H1 (cell line): ENCODE data around the gene ADAMTS17. TPM values are rescaled to one million over a fixed set of nuclear protein-coding genes. Genes with fewer than 3 reads are reported as not detected.

Experiments used
- CTCF ChIA-PET: fragments of 300-600 bp; sonication (Branson Sonifier 250); formaldehyde crosslinking; loops from one replicate; lab custom pipeline; 2021; ENCODE audit not compliant: partially characterized antibody; lab: Charles Lee
- POLR2A ChIA-PET: fragments of 300-600 bp; sonication (Branson Sonifier 250); formaldehyde crosslinking; loops from one replicate; lab custom pipeline; 2021; ENCODE audit warnings: inconsistent platforms; ENCODE audit not compliant: partially characterized antibody; lab: Charles Lee
- DNase-seq, 2 experiments: peaks; one replicate each; pipeline versions ENCODE4 v3.0.0 to v3.0.0-alpha.2; 2010 to 2022; ENCODE audit warnings: low spot score in 2 of 2, low read depth in 1 of 2, mixed read lengths in 1 of 2
- FAIRE-seq: peaks from 2 replicates; lab custom pipeline; 2011; peaks lifted over from hg19 to GRCh38; lab: Jason Lieb, UNC
- H2AFZ ChIP-seq: 2 replicates; pipeline ENCODE4 v1.8.1; 2012; ENCODE audit warnings: low read length, inconsistent platforms
- H2AK5ac ChIP-seq: 2 replicates; pipeline ENCODE4 v1.6.1; 2013; ENCODE audit warnings: low read depth, low read length
- H2BK120ac ChIP-seq: replicated peaks from 2 replicates; pipeline ENCODE3; 2013; ENCODE audit warnings: low read depth, low read length, inconsistent platforms
- H2BK12ac ChIP-seq: 2 replicates; pipeline ENCODE4 v1.6.1; 2013; ENCODE audit warnings: low read depth, low read length
- H2BK15ac ChIP-seq: 2 replicates; pipeline ENCODE4 v1.6.1; 2013; ENCODE audit warnings: low read length
- H2BK20ac ChIP-seq: 2 replicates; pipeline ENCODE4 v1.6.1; 2013; ENCODE audit warnings: low read length
- H2BK5ac ChIP-seq: 2 replicates; pipeline ENCODE4 v1.6.1; 2013; ENCODE audit warnings: low read depth, low read length
- H3K14ac ChIP-seq: 2 replicates; pipeline ENCODE4 v1.6.1; 2013; ENCODE audit warnings: inconsistent platforms; ENCODE audit not compliant: insufficient read length
- H3K18ac ChIP-seq: 2 replicates; pipeline ENCODE4 v1.6.1; 2013; ENCODE audit warnings: low read length; ENCODE audit errors: extremely low read depth
- H3K23ac ChIP-seq: 2 replicates; pipeline ENCODE4 v1.6.1; 2013; ENCODE audit warnings: inconsistent platforms; ENCODE audit not compliant: insufficient read length
- H3K23me2 ChIP-seq: 2 replicates; pipeline ENCODE4 v1.6.1; 2013; ENCODE audit warnings: low read depth, low read length
- H3K27ac ChIP-seq: 2 replicates; pipeline ENCODE4 v1.6.1; 2011; ENCODE audit warnings: low read depth, low read length, inconsistent platforms
- H3K27me3 ChIP-seq, 4 experiments: replicated peaks in 1 of 4; 1 replicate in 1 of 4; 2 replicates in 3 of 4; pipeline versions ENCODE4 v1.6.1 to v1.8.1; 2011 to 2013; ENCODE audit warnings: low read length in 3 of 4, mild to moderate bottlenecking in 3 of 4, inconsistent platforms in 2 of 4, mixed read lengths in 2 of 4, moderate library complexity in 1 of 4; ENCODE audit not compliant: control insufficient read depth in 3 of 4, insufficient read depth in 3 of 4; ENCODE audit errors: extremely low read depth in 1 of 4
- H3K36me3 ChIP-seq, 4 experiments: 2 replicates each; pipeline versions ENCODE4 v1.6.1 to v1.8.1; 2011 to 2013; ENCODE audit warnings: mild to moderate bottlenecking in 4 of 4, low read length in 3 of 4, moderate library complexity in 2 of 4, control low read depth in 1 of 4, inconsistent platforms in 1 of 4; ENCODE audit not compliant: insufficient read depth in 4 of 4, control insufficient read depth in 2 of 4
- H3K4ac ChIP-seq: replicated peaks from 2 replicates; pipeline ENCODE3; 2013; ENCODE audit warnings: low read length, low read depth, mixed read lengths, inconsistent platforms; ENCODE audit not compliant: insufficient read length
- H3K4me1 ChIP-seq, 4 experiments: replicated peaks in 1 of 4; 1 replicate in 1 of 4; 2 replicates in 3 of 4; pipeline versions ENCODE4 v1.6.1 to v1.8.1; 2011 to 2013; ENCODE audit warnings: low read length in 3 of 4, inconsistent platforms in 2 of 4, mixed read lengths in 1 of 4; ENCODE audit not compliant: insufficient read depth in 4 of 4, control insufficient read depth in 3 of 4
- H3K4me2 ChIP-seq, 2 experiments: 2 replicates each; pipeline versions ENCODE4 v1.6.1 to v1.8.1; 2011 to 2013; ENCODE audit warnings: low read depth in 2 of 2, low read length in 2 of 2, control low read depth in 1 of 2, inconsistent platforms in 1 of 2, mild to moderate bottlenecking in 1 of 2; ENCODE audit not compliant: insufficient read depth in 1 of 2
- H3K4me3 ChIP-seq, 4 experiments: fragments of 200-600, 300-600 bp in 1 of 4; sonication (generic), shearing (Covaris generic), sonication (Bioruptor Twin) in 1 of 4; 2 replicates each; pipeline versions ENCODE4 v1.5.1 to v1.8.1; 2011 to 2016; ENCODE audit warnings: low read length in 4 of 4, low read depth in 3 of 4, control low read depth in 2 of 4, inconsistent platforms in 2 of 4, mild to moderate bottlenecking in 2 of 4, mixed read lengths in 1 of 4, moderate library complexity in 1 of 4; ENCODE audit not compliant: insufficient read depth in 2 of 4; ENCODE audit errors: extremely low read depth in 1 of 4
- H3K56ac ChIP-seq: replicated peaks from 2 replicates; pipeline ENCODE3; 2013; ENCODE audit warnings: low read depth, mild to moderate bottlenecking, mixed read lengths, low read length, inconsistent platforms; ENCODE audit not compliant: insufficient read length
- H3K79me1 ChIP-seq: 2 replicates; pipeline ENCODE4 v1.6.1; 2013; ENCODE audit warnings: low read depth, low read length, control low read depth
- H3K79me2 ChIP-seq, 2 experiments: 2 replicates each; pipeline versions ENCODE4 v1.6.1 to v1.8.1; 2012 to 2013; ENCODE audit warnings: low read length in 2 of 2, mild to moderate bottlenecking in 2 of 2, inconsistent platforms in 1 of 2; ENCODE audit not compliant: insufficient read depth in 2 of 2, control insufficient read depth in 1 of 2
- H3K9ac ChIP-seq, 4 experiments: replicated peaks in 1 of 4; 1 replicate in 1 of 4; 2 replicates in 3 of 4; pipeline versions ENCODE4 v1.6.1 to v1.8.1; 2011 to 2013; ENCODE audit warnings: low read depth in 3 of 4, low read length in 3 of 4, control low read depth in 2 of 4, mild to moderate bottlenecking in 2 of 4, moderate library complexity in 2 of 4, inconsistent platforms in 1 of 4; ENCODE audit errors: extremely low read depth in 1 of 4
- H3K9me3 ChIP-seq, 2 experiments: 2 replicates each; pipeline versions ENCODE4 v1.6.1 to v1.8.1; 2012 to 2013; ENCODE audit warnings: mild to moderate bottlenecking in 2 of 2, moderate library complexity in 2 of 2, control low read depth in 1 of 2, inconsistent platforms in 1 of 2, low read depth in 1 of 2, low read length in 1 of 2, mixed read lengths in 1 of 2; ENCODE audit not compliant: insufficient read depth in 2 of 2
- H4K20me1 ChIP-seq, 2 experiments: replicated peaks in 1 of 2; 2 replicates each; pipeline versions ENCODE3 to v1.8.1; 2011 to 2013; ENCODE audit warnings: inconsistent platforms in 2 of 2, low read length in 2 of 2, mild to moderate bottlenecking in 1 of 2; ENCODE audit not compliant: insufficient read depth in 2 of 2, control insufficient read depth in 1 of 2
- H4K5ac ChIP-seq: 2 replicates; pipeline ENCODE4 v1.6.1; 2013; ENCODE audit warnings: low read length, low read depth, mixed read lengths, inconsistent platforms; ENCODE audit not compliant: insufficient read length
- H4K8ac ChIP-seq: 2 replicates; pipeline ENCODE4 v1.8.0; 2013; ENCODE audit warnings: mild to moderate bottlenecking, moderate library complexity, low read length, inconsistent platforms; ENCODE audit not compliant: insufficient read depth; ENCODE audit errors: extremely low read depth
- H4K91ac ChIP-seq: replicated peaks from 2 replicates; pipeline ENCODE3; 2013; ENCODE audit warnings: low read length, mixed read lengths, inconsistent platforms; ENCODE audit not compliant: insufficient read length
- ATF3 ChIP-seq: IDR thresholded peaks from 2 replicates; pipeline ENCODE4 v1.6.1; 2011; ENCODE audit warnings: low read depth, mild to moderate bottlenecking, low read length; ENCODE audit not compliant: insufficient read depth
- BCL11A ChIP-seq, 2 experiments: IDR thresholded peaks; one replicate each; pipeline ENCODE4 v1.6.1; 2011; ENCODE audit warnings: low read depth in 2 of 2, low read length in 2 of 2, mild to moderate bottlenecking in 2 of 2
- CBX5 ChIP-seq: fragments of 300-800, 300-1000 bp; sonication (generic); IDR thresholded peaks from 2 replicates; pipeline ENCODE4 v1.7.1; 2016; ENCODE audit warnings: antibody characterized with exemption, low read length, low read depth
- CBX8 ChIP-seq: fragments of 300-800, 300-1000 bp; sonication (generic); IDR thresholded peaks from 2 replicates; pipeline ENCODE4 v1.7.1; 2016; ENCODE audit warnings: low read depth, low read length, borderline replicate concordance
- CHD2 ChIP-seq: IDR thresholded peaks from 2 replicates; pipeline ENCODE4 v1.6.1; 2012; ENCODE audit warnings: low read length, improper control_type of control experiment
- EZH2 ChIP-seq: fragments of 200-600 bp; sonication (generic); IDR thresholded peaks from 2 replicates; pipeline ENCODE4 v1.7.1; 2012; ENCODE audit warnings: low read depth, mild to moderate bottlenecking, moderate library complexity, low read length, inconsistent platforms; ENCODE audit not compliant: severe bottlenecking
- GTF2F1 ChIP-seq: IDR thresholded peaks from 2 replicates; pipeline ENCODE4 v1.6.1; 2012; ENCODE audit warnings: low read depth, low read length, improper control_type of control experiment, borderline replicate concordance
- KDM1A ChIP-seq: fragments of 200-600, 300-600 bp; sonication (generic); IDR thresholded peaks from 2 replicates; pipeline ENCODE4 v1.7.1; 2016; ENCODE audit warnings: mild to moderate bottlenecking, low read length, borderline replicate concordance
- MAFK ChIP-seq: IDR thresholded peaks from 2 replicates; pipeline ENCODE4 v1.6.1; 2012; ENCODE audit warnings: low read depth, mild to moderate bottlenecking, improper control_type of control experiment, low read length
- MAX ChIP-seq: IDR thresholded peaks from 2 replicates; pipeline ENCODE4 v1.6.1; 2012; ENCODE audit warnings: inconsistent platforms
- POLR2A ChIP-seq, 2 experiments: IDR thresholded peaks; 1 replicate in 1 of 2; 2 replicates in 1 of 2; pipeline ENCODE4 v1.6.1; 2011; ENCODE audit warnings: low read depth in 2 of 2, low read length in 2 of 2, mild to moderate bottlenecking in 2 of 2; ENCODE audit errors: control extremely low read depth in 1 of 2
- POLR2AphosphoS5 ChIP-seq: IDR thresholded peaks from 2 replicates; pipeline ENCODE4 v1.6.1; 2011; ENCODE audit warnings: low read depth, low read length
- SIRT6 ChIP-seq: IDR thresholded peaks from one replicate; pipeline ENCODE4 v1.7.1; 2012; ENCODE audit warnings: low read length, inconsistent platforms
- SRF ChIP-seq: IDR thresholded peaks from 2 replicates; pipeline ENCODE4 v1.6.1; 2011; ENCODE audit warnings: mild to moderate bottlenecking, low read depth, low read length, moderate library complexity
- WGBS, 2 experiments: shearing (Covaris generic) in 1 of 2; methylation state at CpG; one replicate each; pipeline versions ENCODE4 v1.1.6 to v1.1.7; 2013 to 2015; ENCODE audit warnings: low lambda C conversion rate in 2 of 2, mixed read lengths in 2 of 2, inconsistent platforms in 1 of 2, low coverage in 1 of 2, missing lambda C conversion rate in 1 of 2; ENCODE audit not compliant: insufficient replicate concordance in 2 of 2, insufficient coverage in 1 of 2, insufficient read length in 1 of 2; ENCODE audit errors: extremely low coverage in 1 of 2, missing lambda C conversion rate in 1 of 2; 5-methylcytosine and 5-hydroxymethylcytosine counted together
- polyA plus RNA-seq, 7 experiments: library from polyadenylated mRNA; depleted of rRNA in 3 of 7; stranded (reverse) in 5 of 7; unstranded in 2 of 7; fragments of >200 nt in 5 of 7; fragments of 200-250 nt in 2 of 7; gene quantifications; 1 replicate in 5 of 7; 2 replicates in 1 of 7; 4 replicates in 1 of 7; pipeline versions ENCODE4 v1.2.1 to v1.2.3, GENCODE V29; 2011 to 2013; ENCODE audit warnings: missing spikeins in 2 of 7, mixed read lengths in 2 of 7
- total RNA-seq: library from RNA; stranded (reverse); fragmentation: NEBNext Ultra II Directional; extraction: Animal tissue kit (Norgen Biotek cat#: 25700); gene quantifications from 2 replicates; pipeline ENCODE4 v1.2.1, GENCODE V29; 2021

Gene ADAMTS17
- total and polyA plus RNA-seq, 2 of the 8 experiments (the other 6 are each of a cell fraction or from before 2014, with no cell fraction given): 0.51 to 1.7 TPM

GRCh38 chr15:99923711-99924110 is 418.1 kb downstream of the ADAMTS17 start:
- 87% methylated on average over 3 of the region's 3 CpGs; no CpG with 5 or more reads in 1 of the 2 experiments for WGBS, 2 experiments
- Histone ChIP-seq H2BK120ac (no peak overlapping the region), H2BK5ac (no peak overlapping the region), H3K9me3 (no peaks in the 10 kb centered on the region), H3K79me2 (no peaks in the 10 kb centered on the region), H2BK12ac (no peak overlapping the region), H3K4ac (no peak overlapping the region), H4K91ac (no peak overlapping the region), H4K8ac (no peak overlapping the region), H3K36me3 (no peaks in the 10 kb centered on the region), H3K27ac (no peak overlapping the region), H3K23ac (no peak overlapping the region), H3K4me3 (no peak overlapping the region), H4K5ac (no peak overlapping the region), H3K79me1 (no peaks in the 10 kb centered on the region), H3K14ac (no peak overlapping the region), H2AFZ (no peak overlapping the region), H3K27me3 (peaks cover 0 to 6% (median 2%) of the 10 kb centered on the region in 4 experiments; a peak in 5 of 7 replicates), H2BK20ac (no peak overlapping the region), H3K18ac (no peak overlapping the region), H4K20me1 (no peaks in the 10 kb centered on the region), H3K9ac (no peak overlapping the region), H2BK15ac (no peak overlapping the region), H3K4me2 (no peak overlapping the region), H3K56ac (no peak overlapping the region), H2AK5ac (no peak overlapping the region), H3K23me2 (peaks cover 10% of the 10 kb centered on the region), H3K4me1 (peaks cover 0 to 3% (median under 1%) of the 10 kb centered on the region in 4 experiments; a peak in 2 of 7 replicates)
- DNase-seq (no peak), FAIRE-seq (no peak)
- POLR2A ChIA-PET: no interaction called here
- CTCF ChIA-PET: interaction anchor here (3.1 kb wide), 1 partner anchor 415 kb away, joined by 11 read pairs; no protein-coding TSS in a partner anchor
- TF ChIP-seq BCL11A (IDR thresholded peaks at IDR 0.05; ENCODE audit: low read depth in 2 of 2, low read length in 2 of 2): no peak
- TF ChIP-seq CHD2: no peak
- no peak for TF ChIP-seq MAX
- no peak for TF ChIP-seq EZH2
- no peak for TF ChIP-seq CBX5
- no peak for TF ChIP-seq SIRT6
- TF ChIP-seq SRF: no peak
- no peak for TF ChIP-seq CBX8
- no peak for TF ChIP-seq ATF3
- TF ChIP-seq POLR2A (IDR thresholded peaks at IDR 0.05; ENCODE audit: control extremely low read depth in 1 of 2, low read depth in 2 of 2, low read length in 2 of 2): no peak
- no peak for TF ChIP-seq MAFK
- TF ChIP-seq GTF2F1: no peak
- TF ChIP-seq POLR2AphosphoS5: no peak
- TF ChIP-seq KDM1A: no peak
